ENCODE measurements around the gene TSPEAR. TPM values are rescaled to one million over a fixed set of nuclear protein-coding genes. Genes with fewer than 3 reads are reported as not detected.

TSPEAR gene
- total RNA-seq, 1 donor from 2014 or later = not detected

Other genes with a start within 250 kb of the TSPEAR start
- gene KRTAP10-1, start 171.4 kb downstream of the TSPEAR start, total RNA-seq = not detected
- gene KRTAP10-2, start 160.1 kb downstream of the TSPEAR start, total RNA-seq = not detected
- gene KRTAP10-3, start 152.8 kb downstream of the TSPEAR start, total RNA-seq = not detected
- not detected for gene KRTAP10-4, start 137.8 kb downstream of the TSPEAR start, total RNA-seq
- gene KRTAP10-5, start 131.0 kb downstream of the TSPEAR start, total RNA-seq = not detected
- gene KRTAP10-6, start 119.1 kb downstream of the TSPEAR start, total RNA-seq = not detected
- gene KRTAP10-7, start 111.0 kb downstream of the TSPEAR start, total RNA-seq = not detected
- not detected for gene KRTAP10-8, start 99.5 kb downstream of the TSPEAR start, total RNA-seq
- gene KRTAP10-9, start 84.5 kb downstream of the TSPEAR start, total RNA-seq = not detected
- not detected for gene KRTAP10-10, start 74.2 kb downstream of the TSPEAR start, total RNA-seq
- gene KRTAP10-11, start 65.2 kb downstream of the TSPEAR start, total RNA-seq = not detected
- not detected for gene KRTAP12-4, start 56.9 kb downstream of the TSPEAR start, total RNA-seq
- gene KRTAP12-3, start 53.6 kb downstream of the TSPEAR start, total RNA-seq = not detected
- not detected for gene KRTAP12-2, start 44.6 kb downstream of the TSPEAR start, total RNA-seq
- gene KRTAP12-1, start 29.4 kb downstream of the TSPEAR start, total RNA-seq = not detected
- gene KRTAP10-12, start 14.4 kb downstream of the TSPEAR start, total RNA-seq = not detected
- gene UBE2G2, start 90.2 kb upstream of the TSPEAR start, total RNA-seq = 43.4 TPM
- gene SUMO3, start 106.5 kb upstream of the TSPEAR start, total RNA-seq = 32.2 TPM
- 73.9 TPM for gene PTTG1IP, start 162.1 kb upstream of the TSPEAR start, total RNA-seq
- 13.6 TPM for gene ITGB2, start 209.3 kb upstream of the TSPEAR start, total RNA-seq
- gene SLX9, start 228.5 kb upstream of the TSPEAR start, total RNA-seq = 19.1 TPM

Measured in left lobe of liver (tissue), 1 donor.